Measurements from ENCODE around the gene TNNT3. TPM values are rescaled to one million over a fixed set of nuclear protein-coding genes. Genes with fewer than 3 reads are reported as not detected.

Gene TNNT3
- total RNA-seq, 1 experiment from 2014 or later: not detected

DNA sequence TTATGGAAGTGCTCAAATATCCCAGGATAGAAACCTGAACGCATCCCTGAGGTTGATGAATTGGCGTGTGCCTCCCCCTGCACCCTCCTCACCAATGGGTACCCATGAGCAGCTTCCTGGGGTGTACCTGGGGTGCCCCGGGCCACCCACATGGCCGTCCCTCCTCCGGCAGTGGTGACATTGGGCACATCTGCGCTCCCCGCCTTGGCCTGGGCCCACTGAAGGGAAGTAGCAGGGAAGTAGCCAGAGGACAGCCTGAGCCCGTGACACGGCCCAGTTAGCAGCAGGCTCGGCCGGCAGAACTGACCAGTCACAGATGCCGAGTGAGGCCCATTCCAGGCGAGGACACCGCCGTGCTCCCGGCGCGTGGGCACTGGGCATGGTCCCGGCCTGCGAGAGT lies 44.4 kb downstream of the TNNT3 start:
- Mint-ChIP-seq H3K27me3 (ENCODE audit: insufficient read depth, unreplicated experiment) (no peaks in the 10 kb centered on the region), H3K4me3 (ENCODE audit: unreplicated experiment) (no peak overlapping the region), H3K4me1 (ENCODE audit: insufficient read depth, unreplicated experiment) (no peaks in the 10 kb centered on the region), H3K36me3 (ENCODE audit: insufficient read depth, unreplicated experiment) (no peaks in the 10 kb centered on the region), H3K9me3 (ENCODE audit: unreplicated experiment) (no peaks in the 10 kb centered on the region), H3K27ac (ENCODE audit: low read depth, unreplicated experiment) (no peak overlapping the region)
- ChIA-PET POLR2A (no interaction called here), CTCF (interaction anchor here (1.0 kb wide), 1 partner anchor 15 kb away, joined by 3 read pairs; no protein-coding TSS in a partner anchor)
- no TSS peak for BruUV-seq (replicated peaks)
- intact Hi-C loops (cut with micrococcal nuclease): no loop called here
- DNase-seq (ENCODE audit: unreplicated experiment): no peak
- TF ChIP-seq, protein P1, sequence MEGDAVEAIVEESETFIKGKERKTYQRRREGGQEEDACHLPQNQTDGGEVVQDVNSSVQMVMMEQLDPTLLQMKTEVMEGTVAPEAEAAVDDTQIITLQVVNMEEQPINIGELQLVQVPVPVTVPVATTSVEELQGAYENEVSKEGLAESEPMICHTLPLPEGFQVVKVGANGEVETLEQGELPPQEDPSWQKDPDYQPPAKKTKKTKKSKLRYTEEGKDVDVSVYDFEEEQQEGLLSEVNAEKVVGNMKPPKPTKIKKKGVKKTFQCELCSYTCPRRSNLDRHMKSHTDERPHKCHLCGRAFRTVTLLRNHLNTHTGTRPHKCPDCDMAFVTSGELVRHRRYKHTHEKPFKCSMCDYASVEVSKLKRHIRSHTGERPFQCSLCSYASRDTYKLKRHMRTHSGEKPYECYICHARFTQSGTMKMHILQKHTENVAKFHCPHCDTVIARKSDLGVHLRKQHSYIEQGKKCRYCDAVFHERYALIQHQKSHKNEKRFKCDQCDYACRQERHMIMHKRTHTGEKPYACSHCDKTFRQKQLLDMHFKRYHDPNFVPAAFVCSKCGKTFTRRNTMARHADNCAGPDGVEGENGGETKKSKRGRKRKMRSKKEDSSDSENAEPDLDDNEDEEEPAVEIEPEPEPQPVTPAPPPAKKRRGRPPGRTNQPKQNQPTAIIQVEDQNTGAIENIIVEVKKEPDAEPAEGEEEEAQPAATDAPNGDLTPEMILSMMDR (IDR thresholded peaks at IDR 0.05; ENCODE audit: unreplicated experiment): no peak

DNA sequence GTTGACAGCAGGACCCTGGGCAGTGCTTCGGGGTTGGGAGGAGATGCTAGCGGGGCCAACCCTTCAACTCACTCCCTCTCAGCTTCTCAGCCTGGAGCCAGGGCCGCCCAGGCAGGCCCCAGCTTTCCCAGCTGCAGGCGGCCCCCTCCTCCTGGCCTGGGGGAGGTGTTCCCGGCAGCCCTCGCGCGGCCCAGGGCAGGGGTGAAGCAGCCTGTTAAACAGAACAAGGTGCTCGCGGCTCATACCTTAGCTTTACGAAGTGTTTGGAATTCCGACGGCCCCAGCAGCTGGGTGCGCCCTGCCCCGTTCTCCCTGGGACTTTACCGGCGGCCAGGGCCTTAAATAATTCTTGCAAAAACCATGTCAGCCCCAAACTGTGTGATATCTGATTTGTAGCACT lies 44.8 kb downstream of the TNNT3 start:
- no peak for DNase-seq (ENCODE audit: unreplicated experiment)
- H3K4me3 Mint-ChIP-seq (ENCODE audit: unreplicated experiment): no peak overlapping the region
- H3K27me3 Mint-ChIP-seq (ENCODE audit: insufficient read depth, unreplicated experiment): no peaks in the 10 kb centered on the region
- CTCF ChIA-PET: interaction anchor here (1.0 kb wide), 2 partner anchors 15 to 312 kb away, joined by 3 read pairs; no protein-coding TSS in a partner anchor
- intact Hi-C loops (cut with micrococcal nuclease): no loop called here
- no TSS peak for BruUV-seq (replicated peaks)
- no peaks in the 10 kb centered on the region for H3K9me3 Mint-ChIP-seq (ENCODE audit: unreplicated experiment)
- H3K4me1 Mint-ChIP-seq (ENCODE audit: insufficient read depth, unreplicated experiment): no peaks in the 10 kb centered on the region
- POLR2A ChIA-PET: no interaction called here
- H3K36me3 Mint-ChIP-seq (ENCODE audit: insufficient read depth, unreplicated experiment): no peaks in the 10 kb centered on the region
- TF ChIP-seq, protein P1 (IDR thresholded peaks at IDR 0.05; ENCODE audit: unreplicated experiment): no peak
- H3K27ac Mint-ChIP-seq (ENCODE audit: low read depth, unreplicated experiment): no peak overlapping the region

DNA sequence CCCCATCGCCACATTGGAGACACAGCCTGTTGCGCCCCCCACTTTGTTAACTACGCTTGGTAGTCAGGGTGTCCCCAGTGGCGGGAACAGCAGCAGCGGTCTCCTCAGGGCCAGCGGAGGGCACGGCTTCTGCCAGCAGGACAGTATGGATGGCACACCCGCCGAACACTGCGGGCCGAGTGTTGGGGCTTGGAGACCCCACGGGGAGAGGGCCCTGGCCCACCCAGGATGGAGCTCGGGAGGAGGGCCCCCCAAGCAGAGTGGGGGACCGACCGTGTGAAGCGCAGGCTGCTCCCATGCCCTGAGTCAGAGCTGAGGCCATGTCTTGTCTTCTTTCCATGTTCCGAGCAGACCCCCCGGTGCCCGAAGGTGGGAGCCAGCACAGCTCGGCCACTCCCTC lies 45.5 kb downstream of the TNNT3 start:
- BruUV-seq (replicated peaks): no TSS peak
- ChIA-PET CTCF (interaction anchor here (0.8 to 1.0 kb wide), 3 partner anchors 16 to 312 kb away, joined by 3 read pairs; no protein-coding TSS in a partner anchor), POLR2A (interaction anchor here (0.6 kb wide), 1 partner anchor 123 kb away, joined by 3 read pairs; no protein-coding TSS in a partner anchor)
- Mint-ChIP-seq H3K27ac (ENCODE audit: low read depth, unreplicated experiment) (no peak overlapping the region), H3K36me3 (ENCODE audit: insufficient read depth, unreplicated experiment) (no peaks in the 10 kb centered on the region), H3K4me1 (ENCODE audit: insufficient read depth, unreplicated experiment) (no peaks in the 10 kb centered on the region), H3K9me3 (ENCODE audit: unreplicated experiment) (no peaks in the 10 kb centered on the region), H3K4me3 (ENCODE audit: unreplicated experiment) (no peak overlapping the region), H3K27me3 (ENCODE audit: insufficient read depth, unreplicated experiment) (no peaks in the 10 kb centered on the region)
- DNase-seq (ENCODE audit: unreplicated experiment): no peak
- intact Hi-C loops (cut with micrococcal nuclease): no loop called here
- TF ChIP-seq, protein P1 (IDR thresholded peaks at IDR 0.05; ENCODE audit: unreplicated experiment): no peak

DNA sequence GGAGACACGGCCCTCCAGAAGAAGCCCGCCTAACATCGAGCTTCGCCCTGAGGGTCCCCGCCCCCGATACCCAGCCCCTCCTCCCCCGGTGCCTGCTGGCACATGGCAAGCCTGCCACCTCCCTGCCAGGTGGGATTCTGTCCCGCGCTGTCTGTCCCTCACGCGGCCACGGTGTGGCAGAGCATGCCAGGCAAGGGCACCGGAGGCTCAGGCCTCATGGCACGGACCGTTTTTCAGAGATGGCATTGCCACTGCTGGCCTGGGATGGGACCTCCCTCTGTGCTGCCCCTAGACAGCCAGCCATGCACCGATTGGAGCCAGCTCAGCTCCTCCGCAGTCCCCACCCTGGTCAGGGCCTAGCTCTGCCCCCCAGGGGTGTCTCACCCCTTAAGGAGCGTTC lies 47.0 kb downstream of the TNNT3 start:
- no peaks in the 10 kb centered on the region for H3K27me3 Mint-ChIP-seq (ENCODE audit: insufficient read depth, unreplicated experiment)
- H3K27ac Mint-ChIP-seq (ENCODE audit: low read depth, unreplicated experiment): no peak overlapping the region
- no peak for DNase-seq (ENCODE audit: unreplicated experiment)
- no TSS peak for BruUV-seq (replicated peaks)
- CTCF ChIA-PET: interaction anchor here (1.1 to 1.3 kb wide), 2 partner anchors 10 to 11 kb away, joined by 3 read pairs; no protein-coding TSS in a partner anchor
- intact Hi-C loops (cut with micrococcal nuclease): no loop called here
- no peaks in the 10 kb centered on the region for H3K9me3 Mint-ChIP-seq (ENCODE audit: unreplicated experiment)
- no peak overlapping the region for H3K4me3 Mint-ChIP-seq (ENCODE audit: unreplicated experiment)
- TF ChIP-seq, protein P1 (IDR thresholded peaks at IDR 0.05; ENCODE audit: unreplicated experiment): no peak
- POLR2A ChIA-PET: interaction anchor here (0.5 kb wide), 1 partner anchor 229 kb away, joined by 3 read pairs; no protein-coding TSS in a partner anchor
- H3K4me1 Mint-ChIP-seq (ENCODE audit: insufficient read depth, unreplicated experiment): no peaks in the 10 kb centered on the region
- no peaks in the 10 kb centered on the region for H3K36me3 Mint-ChIP-seq (ENCODE audit: insufficient read depth, unreplicated experiment)

Data from MCF 10A (cell line).